Right renal pelvis (tissue), 4 donors: ENCODE measurements around the gene FOXG1. TPM values are rescaled to one million over a fixed set of nuclear protein-coding genes. Genes with fewer than 3 reads are reported as not detected.

Source experiments
- DNase-seq, 4 donors: peaks; one replicate each; pipeline ENCODE4 v3.0.0-alpha.2; 2013; ENCODE audit warnings: low read depth in 4 of 4, low spot score in 3 of 4, missing footprints in 1 of 4
- polyA plus RNA-seq, 4 donors: library from polyadenylated mRNA; unstranded; fragments of 120-200 nt; gene quantifications; one replicate each; pipeline ENCODE4 v1.2.1, GENCODE V29; 2013; ENCODE audit not compliant: insufficient read length in 4 of 4

FOXG1 gene
- polyA plus RNA-seq, 4 donors: 0.04 to 0.08 (median 0.06) TPM

GRCh38 chr14:28774764-28775735, 8.5 kb downstream of the FOXG1 start:
- no peak for DNase-seq

GRCh38 chr14:28776482-28777266, 10.1 kb downstream of the FOXG1 start:
- no peak for DNase-seq

GRCh38 chr14:28777471-28778137, 11.0 kb downstream of the FOXG1 start:
- DNase-seq: no peak

GRCh38 chr14:28778138-28779117, 11.8 kb downstream of the FOXG1 start:
- DNase-seq: no peak

GRCh38 chr14:28779456-28779855, 12.9 kb downstream of the FOXG1 start:
- DNase-seq: no peak

- DNase-seq: no peak
Observed at GRCh38 chr14:28780843-28781820, 14.5 kb downstream of the FOXG1 start.

GRCh38 chr14:28782301-28782700, 15.7 kb downstream of the FOXG1 start:
- no peak for DNase-seq

GRCh38 chr14:28783664-28784063, 17.1 kb downstream of the FOXG1 start:
- DNase-seq: no peak

GRCh38 chr14:28784096-28785048, 17.8 kb downstream of the FOXG1 start:
- DNase-seq: no peak

GRCh38 chr14:28785096-28785952, 18.7 kb downstream of the FOXG1 start:
- DNase-seq: no peak

- DNase-seq: no peak
Observed at GRCh38 chr14:28807518-28807917, 40.9 kb downstream of the FOXG1 start.

GRCh38 chr14:28813810-28814209, 47.2 kb downstream of the FOXG1 start:
- no peak for DNase-seq
